DND-41 (cell line): ENCODE results near the gene TCP11L1.

Experiments
- EZH2 ChIP-seq: IDR thresholded peaks from 3 replicates; pipeline ENCODE4 v1.6.1; 2012; ENCODE audit warnings: borderline replicate concordance, low read depth, mild to moderate bottlenecking, moderate library complexity, low read length, inconsistent platforms; ENCODE audit not compliant: severe bottlenecking
- TF ChIP-seq, protein P1 (sequence below): IDR thresholded peaks from 2 replicates; pipeline ENCODE4 v1.5.1; 2012; ENCODE audit warnings: borderline replicate concordance, low read length, moderate library complexity, mild to moderate bottlenecking; ENCODE audit not compliant: poor library complexity, severe bottlenecking; ENCODE audit errors: extremely low read depth

DNA sequence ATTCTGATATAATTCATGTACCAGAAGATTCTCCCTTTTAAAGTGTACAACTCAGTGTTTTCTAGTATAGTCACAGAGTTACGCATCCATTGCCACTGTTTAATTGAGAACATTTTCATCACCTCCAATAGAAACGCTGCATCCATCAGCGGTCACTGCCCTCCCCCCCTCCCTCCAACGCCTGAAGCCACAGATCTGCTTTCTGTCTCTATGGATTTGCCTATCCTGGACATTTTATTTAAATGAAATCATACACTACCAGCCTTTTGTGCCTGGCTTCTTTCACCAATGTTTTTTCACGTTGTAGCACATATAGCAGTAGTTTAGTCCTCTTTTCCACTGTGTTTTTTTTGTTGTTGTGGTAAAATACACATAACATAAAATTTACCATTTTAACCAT, 22.8 kb downstream of the TCP11L1 start:
- TF ChIP-seq, protein P1, sequence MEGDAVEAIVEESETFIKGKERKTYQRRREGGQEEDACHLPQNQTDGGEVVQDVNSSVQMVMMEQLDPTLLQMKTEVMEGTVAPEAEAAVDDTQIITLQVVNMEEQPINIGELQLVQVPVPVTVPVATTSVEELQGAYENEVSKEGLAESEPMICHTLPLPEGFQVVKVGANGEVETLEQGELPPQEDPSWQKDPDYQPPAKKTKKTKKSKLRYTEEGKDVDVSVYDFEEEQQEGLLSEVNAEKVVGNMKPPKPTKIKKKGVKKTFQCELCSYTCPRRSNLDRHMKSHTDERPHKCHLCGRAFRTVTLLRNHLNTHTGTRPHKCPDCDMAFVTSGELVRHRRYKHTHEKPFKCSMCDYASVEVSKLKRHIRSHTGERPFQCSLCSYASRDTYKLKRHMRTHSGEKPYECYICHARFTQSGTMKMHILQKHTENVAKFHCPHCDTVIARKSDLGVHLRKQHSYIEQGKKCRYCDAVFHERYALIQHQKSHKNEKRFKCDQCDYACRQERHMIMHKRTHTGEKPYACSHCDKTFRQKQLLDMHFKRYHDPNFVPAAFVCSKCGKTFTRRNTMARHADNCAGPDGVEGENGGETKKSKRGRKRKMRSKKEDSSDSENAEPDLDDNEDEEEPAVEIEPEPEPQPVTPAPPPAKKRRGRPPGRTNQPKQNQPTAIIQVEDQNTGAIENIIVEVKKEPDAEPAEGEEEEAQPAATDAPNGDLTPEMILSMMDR = no peak
- TF ChIP-seq EZH2 = no peak
